H9 (cell line): ENCODE measurements around the gene HORMAD1. TPM values are rescaled to one million over a fixed set of nuclear protein-coding genes. Genes with fewer than 3 reads are reported as not detected.

ENCODE experiments used
- DNase-seq: peaks from one replicate; pipeline ENCODE4 v3.0.0-alpha.2; 2017
- H2AFZ ChIP-seq: one replicate; pipeline ENCODE4 v1.6.1; 2013; ENCODE audit warnings: mild to moderate bottlenecking, low read length, control low read depth, moderate library complexity
- H2AK5ac ChIP-seq: 2 replicates; pipeline ENCODE4 v1.6.1; 2013; ENCODE audit warnings: low read length, control low read depth, mixed read lengths; ENCODE audit not compliant: insufficient read length
- H2BK120ac ChIP-seq: one replicate; pipeline ENCODE4 v1.6.1; 2013; ENCODE audit warnings: low read depth, mild to moderate bottlenecking, low read length, control low read depth, inconsistent platforms; ENCODE audit not compliant: poor library complexity, severe bottlenecking
- H2BK12ac ChIP-seq: 2 replicates; pipeline ENCODE4 v1.6.1; 2013; ENCODE audit warnings: low read length, control low read depth, mixed read lengths, low read depth; ENCODE audit not compliant: insufficient read length
- H2BK15ac ChIP-seq: 2 replicates; pipeline ENCODE4 v1.6.1; 2013; ENCODE audit warnings: low read depth, low read length, control low read depth
- H2BK20ac ChIP-seq: one replicate; pipeline ENCODE4 v1.6.1; 2013; ENCODE audit warnings: low read depth, mild to moderate bottlenecking, low read length, control low read depth, inconsistent platforms; ENCODE audit not compliant: poor library complexity, severe bottlenecking
- H2BK5ac ChIP-seq: 2 replicates; pipeline ENCODE4 v1.6.1; 2013; ENCODE audit warnings: low read length, control low read depth, mixed read lengths; ENCODE audit not compliant: insufficient read length
- H3K14ac ChIP-seq: 2 replicates; pipeline ENCODE4 v1.6.1; 2013; ENCODE audit warnings: low read length, control low read depth; ENCODE audit not compliant: insufficient read depth
- H3K18ac ChIP-seq: 2 replicates; pipeline ENCODE4 v1.6.1; 2013; ENCODE audit warnings: low read depth, mild to moderate bottlenecking, mixed read lengths, low read length, control low read depth; ENCODE audit not compliant: insufficient read length
- H3K23ac ChIP-seq: 2 replicates; pipeline ENCODE4 v1.6.1; 2013; ENCODE audit warnings: low read length, control low read depth, mixed read lengths, low read depth; ENCODE audit not compliant: insufficient read length
- H3K23me2 ChIP-seq: 2 replicates; pipeline ENCODE4 v1.6.1; 2013; ENCODE audit warnings: low read depth, mild to moderate bottlenecking, mixed read lengths, low read length, control low read depth; ENCODE audit not compliant: insufficient read length, poor library complexity, severe bottlenecking
- H3K27ac ChIP-seq: 2 replicates; pipeline ENCODE4 v1.5.1; 2013; ENCODE audit warnings: low read length, control low read depth, mixed read lengths, low read depth; ENCODE audit not compliant: insufficient read length
- H3K27me3 ChIP-seq: 2 replicates; pipeline ENCODE4 v1.6.1; 2013; ENCODE audit warnings: low read length, control low read depth, inconsistent platforms; ENCODE audit not compliant: insufficient read depth
- H3K4ac ChIP-seq: 2 replicates; pipeline ENCODE4 v1.6.1; 2013; ENCODE audit warnings: low read depth, mild to moderate bottlenecking, control low read depth, inconsistent platforms, low read length, moderate library complexity
- H3K4me1 ChIP-seq: 2 replicates; pipeline ENCODE4 v1.6.1; 2013; ENCODE audit warnings: low read length, control low read depth, inconsistent platforms; ENCODE audit not compliant: insufficient read depth
- H3K4me2 ChIP-seq: 2 replicates; pipeline ENCODE4 v1.6.1; 2013; ENCODE audit warnings: low read length, control low read depth, mixed read lengths; ENCODE audit not compliant: insufficient read length, insufficient read depth
- H3K56ac ChIP-seq: 2 replicates; pipeline ENCODE4 v1.6.1; 2013; ENCODE audit warnings: low read depth, mild to moderate bottlenecking, mixed read lengths, low read length, control low read depth; ENCODE audit not compliant: insufficient read length
- H3K79me1 ChIP-seq: 2 replicates; pipeline ENCODE4 v1.6.1; 2013; ENCODE audit warnings: low read depth, mild to moderate bottlenecking, moderate library complexity, low read length, control low read depth, inconsistent platforms; ENCODE audit not compliant: insufficient read depth, poor library complexity, severe bottlenecking
- H3K79me2 ChIP-seq: 2 replicates; pipeline ENCODE4 v1.6.1; 2013; ENCODE audit warnings: low read length, control low read depth, inconsistent platforms; ENCODE audit not compliant: insufficient read depth
- H3K9ac ChIP-seq: 2 replicates; pipeline ENCODE4 v1.6.1; 2013; ENCODE audit warnings: low read length, control low read depth, mixed read lengths; ENCODE audit not compliant: insufficient read length; ENCODE audit errors: extremely low read depth
- H3K9me3 ChIP-seq: one replicate; pipeline ENCODE4 v1.6.1; 2013; ENCODE audit warnings: low read depth, low read length, inconsistent platforms; ENCODE audit not compliant: control insufficient read depth
- H3T11ph ChIP-seq: one replicate; pipeline ENCODE4 v1.6.1; 2013; ENCODE audit warnings: mild to moderate bottlenecking, low read length, control low read depth, inconsistent platforms
- H4K20me1 ChIP-seq: one replicate; pipeline ENCODE4 v1.6.1; 2013; ENCODE audit not compliant: control insufficient read depth, insufficient read length, insufficient read depth
- H4K5ac ChIP-seq: 2 replicates; pipeline ENCODE4 v1.6.1; 2013; ENCODE audit warnings: low read depth, mild to moderate bottlenecking, mixed read lengths, low read length, control low read depth; ENCODE audit not compliant: insufficient read length
- H4K8ac ChIP-seq: replicated peaks from 2 replicates; pipeline ENCODE4 v1.6.1; 2013; ENCODE audit warnings: low read length, control low read depth, mixed read lengths, low read depth; ENCODE audit not compliant: insufficient read length
- H4K91ac ChIP-seq: 2 replicates; pipeline ENCODE4 v1.6.1; 2013; ENCODE audit warnings: low read depth, mild to moderate bottlenecking, moderate library complexity, mixed read lengths, low read length, control low read depth; ENCODE audit not compliant: insufficient read length
- H3K27ac Mint-ChIP-seq, 3 experiments: 2 replicates in 2 of 3; 3 replicates in 1 of 3; pipeline ENCODE4 v1.8.0; 2020 to 2021; ENCODE audit warnings: mixed read lengths in 3 of 3, mild to moderate bottlenecking in 1 of 3, moderate library complexity in 1 of 3
- H3K27me3 Mint-ChIP-seq: 2 replicates; pipeline ENCODE4 v1.8.0; 2021; ENCODE audit warnings: low read depth, mild to moderate bottlenecking, moderate library complexity, mixed read lengths
- H3K36me3 Mint-ChIP-seq, 3 experiments: 2 replicates in 2 of 3; 3 replicates in 1 of 3; pipeline ENCODE4 v1.8.0; 2020 to 2021; ENCODE audit warnings: low read depth in 3 of 3, mixed read lengths in 3 of 3; ENCODE audit not compliant: insufficient read depth in 1 of 3
- H3K4me1 Mint-ChIP-seq, 2 experiments: 2 replicates each; pipeline ENCODE4 v1.8.0; 2020; ENCODE audit warnings: mixed read lengths in 2 of 2
- H3K4me3 Mint-ChIP-seq, 2 experiments: 2 replicates in 1 of 2; 3 replicates in 1 of 2; pipeline ENCODE4 v1.8.0; 2020 to 2021; ENCODE audit warnings: mild to moderate bottlenecking in 2 of 2, mixed read lengths in 2 of 2, moderate library complexity in 1 of 2
- H3K9me3 Mint-ChIP-seq, 2 experiments: 2 replicates in 1 of 2; 3 replicates in 1 of 2; pipeline ENCODE4 v1.8.0; 2020; ENCODE audit warnings: mild to moderate bottlenecking in 2 of 2, mixed read lengths in 2 of 2, moderate library complexity in 1 of 2
- CTCF ChIP-seq: fragments of 200-600 bp; sonication (generic); conservative IDR thresholded peaks from 3 replicates; pipeline ENCODE4 v1.8.0; 2021; ENCODE audit warnings: antibody characterized with exemption, mild to moderate bottlenecking
- WGBS: extraction: QIAGEN DNeasy Blood & Tissue Kit; methylation state at CpG from one replicate; pipeline ENCODE4 v1.1.7; 2013; ENCODE audit warnings: missing lambda C conversion rate, low lambda C conversion rate, mixed read lengths; ENCODE audit not compliant: insufficient read length; ENCODE audit errors: extremely low coverage; 5-methylcytosine and 5-hydroxymethylcytosine counted together
- total RNA-seq: library from RNA; stranded (reverse); gene quantifications from 2 replicates; pipeline ENCODE4 v1.2.1, GENCODE V29; 2021

The HORMAD1 gene
- total RNA-seq, 1 experiment from 2014 or later, result not detected

GRCh38 chr1:150720098-150720497, 597 bp downstream of the HORMAD1 start:
- Histone ChIP-seq H2BK20ac (no peak overlapping the region), H3K56ac (no peak overlapping the region), H4K20me1 (no peaks in the 10 kb centered on the region), H2BK12ac (no peak overlapping the region), H3K27me3 (no peaks in the 10 kb centered on the region), H3K27ac (no peak overlapping the region), H3K23ac (no peak overlapping the region), H3K18ac (no peak overlapping the region), H4K8ac (no peak overlapping the region), H3K9me3 (no peaks in the 10 kb centered on the region), H2AK5ac (no peak overlapping the region), H3K23me2 (no peaks in the 10 kb centered on the region), H2BK5ac (no peak overlapping the region), H2AFZ (no peak overlapping the region), H3K79me2 (no peaks in the 10 kb centered on the region), H3K4me1 (no peaks in the 10 kb centered on the region), H3K79me1 (no peaks in the 10 kb centered on the region), H3T11ph (no peak overlapping the region), H4K5ac (no peak overlapping the region), H2BK15ac (no peak overlapping the region), H3K4ac (no peak overlapping the region), H3K14ac (no peak overlapping the region), H2BK120ac (no peak overlapping the region), H3K9ac (no peak overlapping the region), H3K4me2 (no peak overlapping the region), H4K91ac (no peak overlapping the region)
- H3K27ac Mint-ChIP-seq, result no peak overlapping the region
- no CpG with 5 or more reads among the region's 21 CpGs for WGBS
- H3K4me3 Mint-ChIP-seq, result no peak overlapping the region
- no peaks in the 10 kb centered on the region for H3K27me3 Mint-ChIP-seq
- H3K4me1 Mint-ChIP-seq, result no peaks in the 10 kb centered on the region
- H3K9me3 Mint-ChIP-seq, result peaks cover 0 to 6% of the 10 kb centered on the region in 2 experiments; a peak in 1 of 5 replicates
- DNase-seq, result no peak
- 0 out of 7 replicates have a peak, but pooled peaks cover 0 to 1% (median 0%) of the 10 kb centered on the region in 3 experiments for H3K36me3 Mint-ChIP-seq
- TF ChIP-seq CTCF, result no peak
